GM12878 (cell line): ENCODE data around the gene CFAP299. TPM values are rescaled to one million over a fixed set of nuclear protein-coding genes. Genes with fewer than 3 reads are reported as not detected.

Experiments
- ATAC-seq: fragments of 200-7000 bp; cut with Tn5 transposase; 3 replicates; pipeline ENCODE4 v1.9.1; 2020; ENCODE audit warnings: mild to moderate bottlenecking, moderate library complexity
- BruUV-seq: library from RNA; stranded (reverse); fragments of 400-500 nt; replicated peaks from 2 replicates; lab custom pipeline; 2021; lab: Mats Ljungman, UMichigan
- CTCF ChIA-PET: fragments of 300-600 bp; sonication (Branson Sonifier 250); formaldehyde crosslinking; extraction: SDS; loops from one replicate; lab custom pipeline; 2021; ENCODE audit warnings: inconsistent platforms; lab: Yijun Ruan, JAX
- POLR2A ChIA-PET: fragments of 350-600 bp; formaldehyde crosslinking; extraction: SDS; loops from one replicate; lab custom pipeline; 2021; ENCODE audit warnings: inconsistent platforms; lab: Charles Lee
- RAD21 ChIA-PET: fragments of 300-600 bp; sonication (Branson Sonifier 250); formaldehyde crosslinking; loops from one replicate; lab custom pipeline; 2023; ENCODE audit warnings: antibody characterized with exemption; ENCODE audit not compliant: unreplicated experiment; lab: Charles Lee
- SMC1A ChIA-PET: fragments of 300-600 bp; sonication (Branson Sonifier 250); formaldehyde crosslinking; loops from one replicate; lab custom pipeline; 2023; ENCODE audit not compliant: unreplicated experiment, uncharacterized antibody; lab: Charles Lee
- DNase-seq: peaks from one replicate; pipeline ENCODE4 v3.0.0-alpha.2; 2011; ENCODE audit warnings: low read depth, low spot score
- FAIRE-seq: peaks from 3 replicates; lab custom pipeline; 2011; peaks lifted over from hg19 to GRCh38; lab: Jason Lieb, UNC
- H2AFZ ChIP-seq: 2 replicates; pipeline ENCODE4 v1.6.0; 2011; ENCODE audit warnings: low read depth, low read length, control low read depth; ENCODE audit not compliant: control insufficient read depth
- H3K27ac ChIP-seq: 2 replicates; pipeline ENCODE4 v1.5.1; 2011; ENCODE audit warnings: control low read depth; ENCODE audit not compliant: control insufficient read depth, insufficient read depth
- H3K27me3 ChIP-seq, 2 experiments: replicated peaks in 1 of 2; 2 replicates each; pipeline versions ENCODE4 v1.6.0 to v1.6.1; 2011; ENCODE audit warnings: low read length in 1 of 2; ENCODE audit not compliant: control insufficient read depth in 2 of 2, insufficient read depth in 2 of 2
- H3K36me3 ChIP-seq, 2 experiments: 2 replicates each; pipeline ENCODE4 v1.5.1; 2011; ENCODE audit warnings: low read length in 1 of 2; ENCODE audit not compliant: control insufficient read depth in 2 of 2, insufficient read depth in 2 of 2
- H3K4me1 ChIP-seq: 2 replicates; pipeline ENCODE4 v1.6.1; 2011; ENCODE audit warnings: mild to moderate bottlenecking, low read length, moderate library complexity, mixed read lengths; ENCODE audit not compliant: control insufficient read depth, insufficient read depth
- H3K4me2 ChIP-seq: 2 replicates; pipeline ENCODE4 v1.6.0; 2011; ENCODE audit warnings: control low read depth; ENCODE audit not compliant: control insufficient read depth, insufficient read depth
- H3K4me3 ChIP-seq: fragments of 200-600 bp; sonication (generic); 2 replicates; pipeline ENCODE4 v1.5.1; 2016
- H3K79me2 ChIP-seq: 2 replicates; pipeline ENCODE4 v1.6.0; 2011; ENCODE audit warnings: low read length; ENCODE audit not compliant: control insufficient read depth, insufficient read depth
- H3K9ac ChIP-seq: 2 replicates; pipeline ENCODE4 v1.8.0; 2011; ENCODE audit warnings: low read length, control low read depth, mixed read lengths; ENCODE audit not compliant: control insufficient read depth, insufficient read depth
- H3K9me3 ChIP-seq: replicated peaks from 3 replicates; pipeline ENCODE4 v1.5.1; 2011; ENCODE audit warnings: mild to moderate bottlenecking, low read length; ENCODE audit not compliant: control insufficient read depth, insufficient read depth
- H4K20me1 ChIP-seq: 2 replicates; pipeline ENCODE4 v1.6.0; 2011; ENCODE audit not compliant: control insufficient read depth, insufficient read depth
- CBX5 ChIP-seq: sonication (generic); IDR thresholded peaks from 2 replicates; pipeline ENCODE4 v1.6.1; 2016; ENCODE audit warnings: low read depth, moderate library complexity, mild to moderate bottlenecking, inconsistent platforms
- JUND ChIP-seq: IDR thresholded peaks from 2 replicates; pipeline ENCODE4 v1.6.1; 2012; ENCODE audit warnings: low read depth, mild to moderate bottlenecking, low read length, improper control_type of control experiment, moderate library complexity
- MEF2A ChIP-seq: IDR thresholded peaks from 2 replicates; pipeline ENCODE4 v1.6.1; 2011; ENCODE audit warnings: low read depth, mild to moderate bottlenecking, low read length, moderate library complexity; ENCODE audit not compliant: insufficient read depth
- MTA2 ChIP-seq: fragments of 450-650 bp; IDR thresholded peaks from 2 replicates; pipeline ENCODE4 v1.6.1; 2016; ENCODE audit warnings: low read depth, mild to moderate bottlenecking, moderate library complexity
- MTA3 ChIP-seq: IDR thresholded peaks from 2 replicates; pipeline ENCODE4 v1.6.1; 2012; ENCODE audit warnings: low read length, inconsistent platforms, borderline replicate concordance
- NBN ChIP-seq: fragments of 450-650 bp; IDR thresholded peaks from 2 replicates; pipeline ENCODE4 v1.6.1; 2016
- NFYA ChIP-seq: IDR thresholded peaks from 2 replicates; pipeline ENCODE4 v1.6.1; 2011; ENCODE audit warnings: low read depth, mild to moderate bottlenecking, low read length, improper control_type of control experiment, borderline replicate concordance
- NRF1 ChIP-seq: conservative IDR thresholded peaks from 2 replicates; pipeline ENCODE4 v1.6.1; 2011; ENCODE audit warnings: mild to moderate bottlenecking, low read depth, low read length, improper control_type of control experiment
- RAD51 ChIP-seq: fragments of 450-650 bp; IDR thresholded peaks from 2 replicates; pipeline ENCODE4 v1.6.1; 2016; ENCODE audit warnings: moderate library complexity, mild to moderate bottlenecking, inconsistent platforms
- RFX5 ChIP-seq: IDR thresholded peaks from 2 replicates; pipeline ENCODE4 v1.6.1; 2011; ENCODE audit warnings: low read depth, low read length, improper control_type of control experiment
- SIX5 ChIP-seq: IDR thresholded peaks from 2 replicates; pipeline ENCODE4 v1.6.1; 2011; ENCODE audit warnings: mild to moderate bottlenecking, low read depth, low read length, moderate library complexity; ENCODE audit not compliant: severe bottlenecking
- SRF ChIP-seq, 2 experiments: IDR thresholded peaks; 2 replicates each; pipeline ENCODE4 v1.6.1; 2011; ENCODE audit warnings: low read depth in 2 of 2, low read length in 2 of 2, mild to moderate bottlenecking in 1 of 2, moderate library complexity in 1 of 2
- TCF3 ChIP-seq: IDR thresholded peaks from 2 replicates; pipeline ENCODE4 v1.6.1; 2012; ENCODE audit warnings: low read depth, mild to moderate bottlenecking, low read length, borderline replicate concordance; ENCODE audit not compliant: insufficient read depth
- ZSCAN29 ChIP-seq: fragments of 450-650 bp; IDR thresholded peaks from 2 replicates; pipeline ENCODE4 v1.6.1; 2017; ENCODE audit warnings: mild to moderate bottlenecking, moderate library complexity
- ZZZ3 ChIP-seq: IDR thresholded peaks from 2 replicates; pipeline ENCODE4 v1.6.1; 2011; ENCODE audit warnings: low read depth; ENCODE audit not compliant: control insufficient read depth, insufficient read length
- WGBS: methylation state at CpG from one replicate; pipeline ENCODE4 v1.1.6; 2016; ENCODE audit warnings: low lambda C conversion rate; ENCODE audit not compliant: insufficient replicate concordance, insufficient coverage; ENCODE audit errors: missing lambda C conversion rate; 5-methylcytosine and 5-hydroxymethylcytosine counted together
- in situ Hi-C: fragments of 300-500 bp; cut with MboI; formaldehyde crosslinking; loops from 9 replicates; pipeline ENCODE4 v1.14.3; 2018; ENCODE audit warnings: mixed read lengths
- intact Hi-C: fragments of 100-400 bp; cut with micrococcal nuclease; formaldehyde crosslinking; loops from one replicate; pipeline ENCODE4 v1.14.2; 2022; ENCODE audit not compliant: unreplicated experiment
- polyA plus RNA-seq, 11 experiments: library from polyadenylated mRNA; depleted of rRNA in 4 of 11; unstranded in 6 of 11; stranded (reverse) in 5 of 11; fragments of >200 nt; fragmentation: Nextera tagmentation in 4 of 11; fragmentation: Illumina TruSeq in 1 of 11; extraction: Ambion mirVana in 4 of 11; extraction: Trizol in 1 of 11; gene quantifications; 1 replicate in 1 of 11; 2 replicates in 10 of 11; pipeline versions ENCODE4 v1.2.1 to v1.2.3, GENCODE V29; 2011 to 2016; ENCODE audit warnings: inconsistent platforms in 2 of 11, missing spikeins in 2 of 11, low read depth in 1 of 11
- total RNA-seq, 4 experiments: library from RNA; depleted of rRNA in 3 of 4; stranded (reverse); fragments of >200 nt in 3 of 4; fragmentation: Illumina TruSeq in 1 of 4; extraction: Trizol in 1 of 4; gene quantifications; 2 replicates each; pipeline versions ENCODE4 v1.2.1 to v1.2.3, GENCODE V29; 2013 to 2021
- TF ChIP-seq, protein P1 (sequence below): IDR thresholded peaks from 2 replicates; pipeline ENCODE4 v1.6.1; 2011; ENCODE audit warnings: borderline replicate concordance, low read depth, mild to moderate bottlenecking, moderate library complexity, mixed read lengths, low read length; ENCODE audit not compliant: insufficient read depth; ENCODE audit errors: extremely low read length
- TF ChIP-seq, protein P2 (sequence below): fragments of 450-650 bp; IDR thresholded peaks from 2 replicates; pipeline ENCODE4 v1.6.1; 2018; ENCODE audit warnings: borderline replicate concordance, mild to moderate bottlenecking; ENCODE audit not compliant: partially characterized antibody
- TF ChIP-seq, protein P3 (sequence below): IDR thresholded peaks from 2 replicates; pipeline ENCODE4 v1.6.1; 2011; ENCODE audit warnings: low read depth, mild to moderate bottlenecking, low read length, moderate library complexity, borderline replicate concordance; ENCODE audit errors: extremely low read depth

Gene CFAP299
- total and polyA plus RNA-seq, 10 of the 15 experiments (the other 5 are each of a cell fraction or from before 2014, with no cell fraction given), result 0.06 to 0.34 TPM; not detected in 8

DNA sequence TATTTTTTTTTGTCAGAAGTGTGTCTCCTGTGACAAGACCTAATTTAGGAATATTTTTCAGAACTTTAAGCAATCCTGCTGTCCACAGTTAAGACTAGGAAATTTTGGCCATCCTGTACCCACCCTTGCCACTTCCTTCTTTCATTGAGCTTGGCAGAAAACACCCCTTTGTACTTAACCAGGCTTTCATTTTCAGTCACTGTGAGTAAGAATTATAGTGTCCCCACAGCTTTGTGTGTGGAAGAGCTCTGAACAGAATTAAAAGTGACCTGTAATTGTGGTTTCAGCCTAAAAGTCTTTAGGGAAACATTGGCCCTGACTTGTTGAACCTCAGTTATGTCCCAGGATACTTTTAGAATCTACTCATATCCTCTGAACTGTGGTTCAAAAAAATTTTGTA, 541.3 kb downstream of the CFAP299 start (continued):
- no peak for TF ChIP-seq NBN
- peak; percentile 61; the same call in 1 of the 2 replicates for TF ChIP-seq MEF2A
- TF ChIP-seq SIX5, result no peak
- peak; percentile 36; the same call in 1 of the 2 replicates for TF ChIP-seq CBX5

DNA sequence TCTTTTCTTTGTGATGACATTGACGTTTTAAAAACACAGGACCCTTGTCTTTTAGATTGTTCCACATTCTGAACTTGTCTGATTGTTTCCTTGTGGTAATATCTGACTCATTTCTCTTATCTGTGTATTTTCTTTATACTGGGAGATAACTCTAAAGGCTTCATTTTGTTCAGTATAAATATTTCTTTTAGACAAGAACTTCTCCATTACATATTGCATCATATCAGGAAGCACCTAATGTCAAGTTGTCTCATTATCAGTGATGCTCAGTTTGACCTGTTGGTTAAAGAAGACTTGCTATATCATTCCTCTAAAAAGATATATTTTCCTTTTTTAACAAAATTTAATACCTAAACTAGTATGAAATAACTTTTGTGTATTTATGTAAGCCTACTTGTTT, 542.7 kb downstream of the CFAP299 start:
- Histone ChIP-seq H3K36me3 (no peaks in the 10 kb centered on the region), H2AFZ (no peak overlapping the region), H3K27me3 (no peaks in the 10 kb centered on the region), H3K27ac (no peak overlapping the region), H3K4me2 (no peak overlapping the region), H3K4me1 (peaks cover 13% of the 10 kb centered on the region), H3K79me2 (no peaks in the 10 kb centered on the region), H3K4me3 (no peak overlapping the region), H4K20me1 (no peaks in the 10 kb centered on the region), H3K9me3 (no peaks in the 10 kb centered on the region), H3K9ac (no peak overlapping the region)
- ATAC-seq, result no peak
- TF ChIP-seq, protein P1, sequence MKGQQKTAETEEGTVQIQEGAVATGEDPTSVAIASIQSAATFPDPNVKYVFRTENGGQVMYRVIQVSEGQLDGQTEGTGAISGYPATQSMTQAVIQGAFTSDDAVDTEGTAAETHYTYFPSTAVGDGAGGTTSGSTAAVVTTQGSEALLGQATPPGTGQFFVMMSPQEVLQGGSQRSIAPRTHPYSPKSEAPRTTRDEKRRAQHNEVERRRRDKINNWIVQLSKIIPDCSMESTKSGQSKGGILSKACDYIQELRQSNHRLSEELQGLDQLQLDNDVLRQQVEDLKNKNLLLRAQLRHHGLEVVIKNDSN, result no peak
- TF ChIP-seq, protein P2, sequence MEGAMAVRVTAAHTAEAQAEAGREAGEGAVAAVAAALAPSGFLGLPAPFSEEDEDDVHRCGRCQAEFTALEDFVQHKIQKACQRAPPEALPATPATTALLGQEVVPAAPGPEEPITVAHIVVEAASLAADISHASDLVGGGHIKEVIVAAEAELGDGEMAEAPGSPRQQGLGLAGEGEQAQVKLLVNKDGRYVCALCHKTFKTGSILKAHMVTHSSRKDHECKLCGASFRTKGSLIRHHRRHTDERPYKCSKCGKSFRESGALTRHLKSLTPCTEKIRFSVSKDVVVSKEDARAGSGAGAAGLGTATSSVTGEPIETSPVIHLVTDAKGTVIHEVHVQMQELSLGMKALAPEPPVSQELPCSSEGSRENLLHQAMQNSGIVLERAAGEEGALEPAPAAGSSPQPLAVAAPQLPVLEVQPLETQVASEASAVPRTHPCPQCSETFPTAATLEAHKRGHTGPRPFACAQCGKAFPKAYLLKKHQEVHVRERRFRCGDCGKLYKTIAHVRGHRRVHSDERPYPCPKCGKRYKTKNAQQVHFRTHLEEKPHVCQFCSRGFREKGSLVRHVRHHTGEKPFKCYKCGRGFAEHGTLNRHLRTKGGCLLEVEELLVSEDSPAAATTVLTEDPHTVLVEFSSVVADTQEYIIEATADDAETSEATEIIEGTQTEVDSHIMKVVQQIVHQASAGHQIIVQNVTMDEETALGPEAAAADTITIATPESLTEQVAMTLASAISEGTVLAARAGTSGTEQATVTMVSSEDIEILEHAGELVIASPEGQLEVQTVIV, result no peak
- TF ChIP-seq ZZZ3 (no peak), NRF1 (no peak), RAD51 (no peak), MTA2 (no peak), TCF3 (no peak), MTA3 (no peak), JUND (no peak), NFYA (no peak), ZSCAN29 (no peak), RFX5 (no peak), SRF (IDR thresholded peaks at IDR 0.05; ENCODE audit: low read depth in 2 of 2, low read length in 2 of 2) (no peak)
- TF ChIP-seq, protein P3, sequence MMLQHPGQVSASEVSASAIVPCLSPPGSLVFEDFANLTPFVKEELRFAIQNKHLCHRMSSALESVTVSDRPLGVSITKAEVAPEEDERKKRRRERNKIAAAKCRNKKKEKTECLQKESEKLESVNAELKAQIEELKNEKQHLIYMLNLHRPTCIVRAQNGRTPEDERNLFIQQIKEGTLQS, result no peak
- ChIA-PET RAD21 (interaction anchor here (0.9 to 2.4 kb wide), 5 partner anchors 9 to 193 kb away, joined by 3 to 11 read pairs (median 4); no protein-coding TSS in a partner anchor), POLR2A (no interaction called here), CTCF (interaction anchor here (0.7 to 2.4 kb wide), 5 partner anchors 19 to 174 kb away, joined by 3 to 8 read pairs (median 5); no protein-coding TSS in a partner anchor), SMC1A (interaction anchor here (0.8 to 3.7 kb wide), 9 partner anchors 20 to 237 kb away, joined by 3 to 38 read pairs (median 5); partner anchors contain the start of gene BMP3)
- no peak for FAIRE-seq
- in situ Hi-C loops, result no loop called here
- intact Hi-C loops, result loop anchor here (5.0 to 10.0 kb wide), 4 partner anchors 124 to 513 kb away; partner anchors contain the start of gene BMP3
- BruUV-seq, result no TSS peak
- WGBS, result 6% methylated on average over 1 of the region's 1 CpG
- no peak for DNase-seq
